IMR-90 (cell line): ENCODE results near the gene PARD6G. TPM values are rescaled to one million over a fixed set of nuclear protein-coding genes. Genes with fewer than 3 reads are reported as not detected.

ENCODE experiments used
- ATAC-seq: fragments of 200-7000 bp; cut with Tn5 transposase; 2 replicates; pipeline ENCODE4 v1.9.1; 2020; ENCODE audit warnings: low read depth, mild to moderate bottlenecking, moderate library complexity
- BruUV-seq: library from RNA; stranded (reverse); fragments of 400-500 nt; replicated peaks from 2 replicates; lab custom pipeline; 2021; lab: Mats Ljungman, UMichigan
- CTCF ChIA-PET: fragments of 300-600 bp; formaldehyde crosslinking; extraction: SDS; loops from one replicate; lab custom pipeline; 2021; ENCODE audit warnings: antibody characterized with exemption; lab: Yijun Ruan, JAX
- POLR2A ChIA-PET: fragments of 300-600 bp; sonication (Branson Sonifier 250); formaldehyde crosslinking; loops from one replicate; lab custom pipeline; 2022; ENCODE audit warnings: antibody characterized with exemption; ENCODE audit not compliant: unreplicated experiment; lab: Charles Lee
- DNase-seq: peaks from one replicate; pipeline ENCODE4 v3.0.0; 2013
- H2AFZ ChIP-seq: replicated peaks from 2 replicates; pipeline ENCODE3; 2013; ENCODE audit warnings: low read length, mild to moderate bottlenecking; ENCODE audit not compliant: poor library complexity
- H2AK5ac ChIP-seq: 2 replicates; pipeline ENCODE4 v1.6.1; 2013; ENCODE audit warnings: low read depth, low read length, inconsistent platforms
- H2AK9ac ChIP-seq: replicated peaks from 2 replicates; pipeline ENCODE3; 2013; ENCODE audit warnings: mild to moderate bottlenecking, low read depth, low read length, moderate library complexity; ENCODE audit not compliant: poor library complexity
- H2BK120ac ChIP-seq: 2 replicates; pipeline ENCODE4 v1.6.1; 2013; ENCODE audit warnings: low read depth, low read length, inconsistent platforms
- H2BK15ac ChIP-seq: 3 replicates; pipeline ENCODE4 v1.6.1; 2013; ENCODE audit warnings: low read depth, low read length, inconsistent platforms
- H2BK20ac ChIP-seq: 2 replicates; pipeline ENCODE4 v1.6.1; 2013; ENCODE audit warnings: low read depth, mild to moderate bottlenecking, inconsistent platforms, low read length, moderate library complexity
- H2BK5ac ChIP-seq: 2 replicates; pipeline ENCODE4 v1.6.1; 2013; ENCODE audit warnings: mild to moderate bottlenecking, low read depth, low read length, inconsistent platforms; ENCODE audit not compliant: poor library complexity, severe bottlenecking
- H3K14ac ChIP-seq: replicated peaks from 2 replicates; pipeline ENCODE4 v1.6.1; 2013; ENCODE audit warnings: low read depth, low read length, inconsistent platforms
- H3K18ac ChIP-seq: 2 replicates; pipeline ENCODE4 v1.6.1; 2013; ENCODE audit warnings: low read depth, low read length, control low read depth
- H3K23ac ChIP-seq: 2 replicates; pipeline ENCODE4 v1.6.1; 2013; ENCODE audit warnings: low read depth, low read length, inconsistent platforms
- H3K27ac ChIP-seq: 2 replicates; pipeline ENCODE4 v1.5.1; 2013; ENCODE audit warnings: mild to moderate bottlenecking, control low read depth, low read length; ENCODE audit not compliant: insufficient read depth
- H3K27me3 ChIP-seq: 2 replicates; pipeline ENCODE4 v1.6.1; 2013; ENCODE audit warnings: low read length; ENCODE audit not compliant: control insufficient read depth, insufficient read depth
- H3K36me3 ChIP-seq: 2 replicates; pipeline ENCODE4 v1.6.1; 2013; ENCODE audit warnings: low read length, mixed read lengths; ENCODE audit not compliant: control insufficient read depth, insufficient read depth
- H3K4ac ChIP-seq: 2 replicates; pipeline ENCODE4 v1.6.1; 2013; ENCODE audit warnings: low read depth, low read length, inconsistent platforms
- H3K4me1 ChIP-seq: 2 replicates; pipeline ENCODE4 v1.6.1; 2013; ENCODE audit warnings: low read length, mixed read lengths; ENCODE audit not compliant: control insufficient read depth, insufficient read depth
- H3K4me2 ChIP-seq: 2 replicates; pipeline ENCODE4 v1.6.1; 2013; ENCODE audit warnings: low read depth, mild to moderate bottlenecking, control low read depth, low read length, moderate library complexity
- H3K4me3 ChIP-seq: 2 replicates; pipeline ENCODE4 v1.5.1; 2013; ENCODE audit warnings: low read depth, mild to moderate bottlenecking, control low read depth, low read length, moderate library complexity; ENCODE audit not compliant: insufficient read depth
- H3K56ac ChIP-seq: 2 replicates; pipeline ENCODE4 v1.6.1; 2013; ENCODE audit warnings: low read length, inconsistent platforms; ENCODE audit not compliant: insufficient read depth; ENCODE audit errors: extremely low read depth
- H3K79me1 ChIP-seq, 2 experiments: 2 replicates each; pipeline ENCODE4 v1.6.1; 2013; ENCODE audit warnings: low read length in 2 of 2, inconsistent platforms in 1 of 2, low read depth in 1 of 2
- H3K9ac ChIP-seq: 2 replicates; pipeline ENCODE4 v1.6.1; 2013; ENCODE audit warnings: low read depth, low read length, control low read depth
- H3K9me1 ChIP-seq: 2 replicates; pipeline ENCODE4 v1.6.1; 2013; ENCODE audit warnings: low read length, inconsistent platforms; ENCODE audit not compliant: insufficient read depth
- H3K9me3 ChIP-seq: 2 replicates; pipeline ENCODE4 v1.6.1; 2013; ENCODE audit warnings: low read length; ENCODE audit not compliant: control insufficient read depth, insufficient read depth
- H4K20me1 ChIP-seq: 2 replicates; pipeline ENCODE4 v1.6.1; 2013; ENCODE audit warnings: low read length, inconsistent platforms; ENCODE audit not compliant: insufficient read depth
- H4K5ac ChIP-seq: 2 replicates; pipeline ENCODE4 v1.6.1; 2013; ENCODE audit warnings: mild to moderate bottlenecking, low read depth, low read length, control low read depth
- H4K8ac ChIP-seq, 2 experiments: 2 replicates each; pipeline ENCODE4 v1.6.1; 2013; ENCODE audit warnings: low read depth in 2 of 2, low read length in 2 of 2, control low read depth in 1 of 2, inconsistent platforms in 1 of 2
- H4K91ac ChIP-seq: 2 replicates; pipeline ENCODE4 v1.6.1; 2013; ENCODE audit warnings: low read depth, low read length, inconsistent platforms; ENCODE audit not compliant: insufficient read depth
- BHLHE40 ChIP-seq: fragments of 150-350 bp; IDR thresholded peaks from 2 replicates; pipeline ENCODE4 v1.6.1; 2016; ENCODE audit warnings: mild to moderate bottlenecking, low read depth, low read length
- CEBPB ChIP-seq: IDR thresholded peaks from 2 replicates; pipeline ENCODE4 v1.6.1; 2012; ENCODE audit warnings: low read depth, low read length, improper control_type of control experiment
- CHD1 ChIP-seq: IDR thresholded peaks from 2 replicates; pipeline ENCODE4 v1.6.1; 2012; ENCODE audit warnings: low read depth, low read length, improper control_type of control experiment
- FOS ChIP-seq: fragments of 150-350 bp; IDR thresholded peaks from 2 replicates; pipeline ENCODE4 v1.6.1; 2016; ENCODE audit warnings: low read depth, low read length
- MAFK ChIP-seq: IDR thresholded peaks from 2 replicates; pipeline ENCODE4 v1.6.1; 2012; ENCODE audit warnings: low read depth, low read length, improper control_type of control experiment
- MXI1 ChIP-seq: IDR thresholded peaks from 2 replicates; pipeline ENCODE4 v1.6.1; 2012; ENCODE audit warnings: low read depth, mild to moderate bottlenecking, low read length, moderate library complexity, borderline replicate concordance
- RAD21 ChIP-seq: IDR thresholded peaks from 2 replicates; pipeline ENCODE4 v1.6.1; 2012; ENCODE audit warnings: low read length, improper control_type of control experiment
- RCOR1 ChIP-seq: IDR thresholded peaks from 2 replicates; pipeline ENCODE4 v1.6.1; 2012; ENCODE audit warnings: mild to moderate bottlenecking, low read length, improper control_type of control experiment; ENCODE audit not compliant: insufficient replicate concordance
- RFX5 ChIP-seq: IDR thresholded peaks from 2 replicates; pipeline ENCODE4 v1.8.0; 2012; ENCODE audit warnings: low read depth, mild to moderate bottlenecking, low read length, moderate library complexity
- SMC3 ChIP-seq: fragments of 150-350 bp; IDR thresholded peaks from 2 replicates; pipeline ENCODE4 v1.6.1; 2016; ENCODE audit warnings: low read depth, mild to moderate bottlenecking, antibody characterized with exemption, low read length, moderate library complexity
- WGBS, 2 experiments: methylation state at CpG; one replicate each; pipeline versions ENCODE4 v1.1.5 to v1.1.7; 2013; ENCODE audit warnings: missing lambda C conversion rate in 2 of 2; ENCODE audit not compliant: insufficient read length in 1 of 2; ENCODE audit errors: extremely low coverage in 2 of 2; 5-methylcytosine and 5-hydroxymethylcytosine counted together
- dilution Hi-C: fragments of 300-500 bp; cut with HindIII; formaldehyde crosslinking; loops from one replicate; pipeline ENCODE4 v1.14.3; 2018; ENCODE audit warnings: low sequenced_read_pairs; ENCODE audit not compliant: unreplicated experiment
- in situ Hi-C: fragments of 300-500 bp; cut with MboI; formaldehyde crosslinking; loops from 3 replicates; pipeline ENCODE4 v1.14.3; 2019; ENCODE audit warnings: low sequenced_read_pairs, inconsistent platforms, mixed read lengths
- intact Hi-C: fragments of 100-400 bp; cut with micrococcal nuclease; formaldehyde crosslinking; loops from 2 replicates; pipeline ENCODE4 v1.10.0; 2022
- polyA plus RNA-seq, 3 experiments: library from polyadenylated mRNA; depleted of rRNA; stranded (reverse); fragments of >200 nt; gene quantifications; 2 replicates each; pipeline ENCODE4 v1.2.3, GENCODE V29; 2012; ENCODE audit warnings: low replicate concordance in 1 of 3
- total RNA-seq: library from RNA; depleted of rRNA; stranded (reverse); fragments of >200 nt; gene quantifications from 2 replicates; pipeline ENCODE4 v1.2.3, GENCODE V29; 2012
- TF ChIP-seq, protein P1 (sequence below): conservative IDR thresholded peaks from 2 replicates; pipeline ENCODE4 v1.5.1; 2012; ENCODE audit warnings: mild to moderate bottlenecking, low read depth, low read length, improper control_type of control experiment
- TF ChIP-seq, protein P2 (sequence below): fragments of 150-350 bp; IDR thresholded peaks from 2 replicates; pipeline ENCODE4 v1.6.1; 2016; ENCODE audit warnings: low read depth, mild to moderate bottlenecking, low read length, moderate library complexity, borderline replicate concordance
- TF ChIP-seq, protein P3 (sequence below): fragments of 150-350 bp; IDR thresholded peaks from 2 replicates; pipeline ENCODE4 v1.6.1; 2017; ENCODE audit warnings: mild to moderate bottlenecking, antibody characterized with exemption, low read length, low read depth

PARD6G gene
- total and polyA plus RNA-seq, 2 of the 4 experiments (the other 2 are of a cell fraction), result 2.5 to 4.6 TPM

DNA sequence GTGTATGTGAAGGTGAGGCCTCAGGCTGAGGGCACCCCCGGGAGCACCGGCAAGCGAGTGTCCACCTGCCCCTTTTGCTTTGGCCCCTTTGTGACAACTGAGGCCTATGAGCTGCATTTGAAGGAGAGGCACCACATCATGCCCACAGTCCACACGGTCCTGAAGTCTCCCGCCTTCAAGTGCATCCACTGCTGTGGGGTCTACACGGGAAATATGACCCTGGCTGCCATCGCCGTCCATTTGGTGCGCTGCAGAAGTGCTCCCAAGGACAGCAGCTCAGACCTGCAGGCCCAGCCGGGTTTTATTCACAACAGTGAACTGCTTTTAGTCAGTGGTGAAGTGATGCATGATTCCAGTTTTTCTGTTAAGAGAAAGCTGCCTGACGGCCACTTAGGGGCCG lies 109.3 kb downstream of the PARD6G start:
- H3K9ac ChIP-seq, result no peak overlapping the region
- no peaks in the 10 kb centered on the region for H3K9me3 ChIP-seq
- H2BK120ac ChIP-seq, result no peak overlapping the region
- H3K27ac ChIP-seq, result no peak overlapping the region
- POLR2A ChIA-PET, result no interaction called here
- peaks cover 38 to 53% of the 10 kb centered on the region in 2 experiments for H3K79me1 ChIP-seq
- no peak for DNase-seq
- no TSS peak for BruUV-seq
- H3K56ac ChIP-seq, result no peak overlapping the region
- peaks cover 16% of the 10 kb centered on the region for H3K9me1 ChIP-seq
- no peak overlapping the region for H2AK9ac ChIP-seq
- H4K20me1 ChIP-seq, result no peaks in the 10 kb centered on the region; the same call in 1 of the 2 replicates
- no peak overlapping the region for H4K91ac ChIP-seq
- no peak overlapping the region for H4K8ac ChIP-seq
- H3K4me3 ChIP-seq, result no peak overlapping the region
- no peak overlapping the region for H2BK20ac ChIP-seq
- H3K4me1 ChIP-seq, result peaks cover 2% of the 10 kb centered on the region; the same call in 1 of the 2 replicates
- dilution Hi-C loops, result no loop called here
- no peak overlapping the region for H3K23ac ChIP-seq
- WGBS, 2 experiments, result 95% methylated on average over 8 of the region's 12 CpGs; no CpG with 5 or more reads in 1 of the 2 experiments
- H3K4ac ChIP-seq, result no peak overlapping the region
- peaks cover 44% of the 10 kb centered on the region for H3K36me3 ChIP-seq
- no peak overlapping the region for H3K4me2 ChIP-seq
- H2BK5ac ChIP-seq, result no peak overlapping the region
- H2AK5ac ChIP-seq, result no peak overlapping the region
- no peak overlapping the region for H2BK15ac ChIP-seq
- ATAC-seq, result no peak
- H3K18ac ChIP-seq, result no peak overlapping the region
- H2AFZ ChIP-seq, result no peak overlapping the region
- CTCF ChIA-PET, result no interaction called here
- in situ Hi-C loops, result no loop called here
- TF ChIP-seq SMC3, result no peak
- TF ChIP-seq, protein P1, sequence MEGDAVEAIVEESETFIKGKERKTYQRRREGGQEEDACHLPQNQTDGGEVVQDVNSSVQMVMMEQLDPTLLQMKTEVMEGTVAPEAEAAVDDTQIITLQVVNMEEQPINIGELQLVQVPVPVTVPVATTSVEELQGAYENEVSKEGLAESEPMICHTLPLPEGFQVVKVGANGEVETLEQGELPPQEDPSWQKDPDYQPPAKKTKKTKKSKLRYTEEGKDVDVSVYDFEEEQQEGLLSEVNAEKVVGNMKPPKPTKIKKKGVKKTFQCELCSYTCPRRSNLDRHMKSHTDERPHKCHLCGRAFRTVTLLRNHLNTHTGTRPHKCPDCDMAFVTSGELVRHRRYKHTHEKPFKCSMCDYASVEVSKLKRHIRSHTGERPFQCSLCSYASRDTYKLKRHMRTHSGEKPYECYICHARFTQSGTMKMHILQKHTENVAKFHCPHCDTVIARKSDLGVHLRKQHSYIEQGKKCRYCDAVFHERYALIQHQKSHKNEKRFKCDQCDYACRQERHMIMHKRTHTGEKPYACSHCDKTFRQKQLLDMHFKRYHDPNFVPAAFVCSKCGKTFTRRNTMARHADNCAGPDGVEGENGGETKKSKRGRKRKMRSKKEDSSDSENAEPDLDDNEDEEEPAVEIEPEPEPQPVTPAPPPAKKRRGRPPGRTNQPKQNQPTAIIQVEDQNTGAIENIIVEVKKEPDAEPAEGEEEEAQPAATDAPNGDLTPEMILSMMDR, result no peak
- TF ChIP-seq CHD1, result no peak
- TF ChIP-seq RAD21, result no peak
- no peak for TF ChIP-seq RCOR1
- TF ChIP-seq, protein P2, sequence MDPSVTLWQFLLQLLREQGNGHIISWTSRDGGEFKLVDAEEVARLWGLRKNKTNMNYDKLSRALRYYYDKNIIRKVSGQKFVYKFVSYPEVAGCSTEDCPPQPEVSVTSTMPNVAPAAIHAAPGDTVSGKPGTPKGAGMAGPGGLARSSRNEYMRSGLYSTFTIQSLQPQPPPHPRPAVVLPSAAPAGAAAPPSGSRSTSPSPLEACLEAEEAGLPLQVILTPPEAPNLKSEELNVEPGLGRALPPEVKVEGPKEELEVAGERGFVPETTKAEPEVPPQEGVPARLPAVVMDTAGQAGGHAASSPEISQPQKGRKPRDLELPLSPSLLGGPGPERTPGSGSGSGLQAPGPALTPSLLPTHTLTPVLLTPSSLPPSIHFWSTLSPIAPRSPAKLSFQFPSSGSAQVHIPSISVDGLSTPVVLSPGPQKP, result no peak
- TF ChIP-seq CEBPB, result no peak
- TF ChIP-seq RFX5, result no peak
- TF ChIP-seq BHLHE40, result no peak
- TF ChIP-seq, protein P3, sequence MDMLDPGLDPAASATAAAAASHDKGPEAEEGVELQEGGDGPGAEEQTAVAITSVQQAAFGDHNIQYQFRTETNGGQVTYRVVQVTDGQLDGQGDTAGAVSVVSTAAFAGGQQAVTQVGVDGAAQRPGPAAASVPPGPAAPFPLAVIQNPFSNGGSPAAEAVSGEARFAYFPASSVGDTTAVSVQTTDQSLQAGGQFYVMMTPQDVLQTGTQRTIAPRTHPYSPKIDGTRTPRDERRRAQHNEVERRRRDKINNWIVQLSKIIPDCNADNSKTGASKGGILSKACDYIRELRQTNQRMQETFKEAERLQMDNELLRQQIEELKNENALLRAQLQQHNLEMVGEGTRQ, result no peak
- TF ChIP-seq MAFK, result no peak
- TF ChIP-seq MXI1, result no peak
- TF ChIP-seq FOS, result no peak
- H4K5ac ChIP-seq, result no peak overlapping the region
- H3K14ac ChIP-seq, result no peak overlapping the region
- H3K27me3 ChIP-seq, result no peaks in the 10 kb centered on the region
- intact Hi-C loops, result no loop called here
